HUDEP-2 (cell line): ENCODE measurements around the gene EPHB2.

Experiments
- DNase-seq, 76 experiments: peaks; one replicate each; lab custom pipeline; 2025; ENCODE audit not compliant: unreplicated experiment in 76 of 76; lab: John Stamatoyannopoulos, UW

The EPHB2 gene

GRCh38 chr1:22875841-22876240 is 165.2 kb downstream of the EPHB2 start:
- no peak for DNase-seq

GRCh38 chr1:22876359-22877111 is 165.9 kb downstream of the EPHB2 start:
- no peak for DNase-seq

GRCh38 chr1:22877112-22877915 is 166.7 kb downstream of the EPHB2 start:
- DNase-seq = no peak

- no peak for DNase-seq
Observed at GRCh38 chr1:22877980-22878379, 167.3 kb downstream of the EPHB2 start.

- no peak for DNase-seq
Observed at GRCh38 chr1:22878626-22879025, 168.0 kb downstream of the EPHB2 start.

- DNase-seq = no peak
Observed at GRCh38 chr1:22879445-22879844, 168.8 kb downstream of the EPHB2 start.

GRCh38 chr1:22880174-22880601 is 169.5 kb downstream of the EPHB2 start:
- DNase-seq = no peak

GRCh38 chr1:22883406-22883805 is 172.8 kb downstream of the EPHB2 start:
- no peak for DNase-seq

- no peak for DNase-seq
Observed at GRCh38 chr1:22884806-22885530, 174.3 kb downstream of the EPHB2 start.

- no peak for DNase-seq
Observed at GRCh38 chr1:22886211-22886610, 175.6 kb downstream of the EPHB2 start.

- DNase-seq = no peak
Observed at GRCh38 chr1:22887491-22887890, 176.9 kb downstream of the EPHB2 start.

GRCh38 chr1:22888320-22889075 is 177.9 kb downstream of the EPHB2 start:
- DNase-seq = no peak

GRCh38 chr1:22889213-22889827 is 178.7 kb downstream of the EPHB2 start:
- peak in 4 of 76 experiments; percentile 2 to 15 (median 6) for DNase-seq

- no peak for DNase-seq
Observed at GRCh38 chr1:22892789-22893188, 182.2 kb downstream of the EPHB2 start.

- no peak for DNase-seq
Observed at GRCh38 chr1:22893292-22893691, 182.7 kb downstream of the EPHB2 start.

- DNase-seq = no peak
Observed at GRCh38 chr1:22895357-22895756, 184.7 kb downstream of the EPHB2 start.

- no peak for DNase-seq
Observed at GRCh38 chr1:22896184-22896583, 185.5 kb downstream of the EPHB2 start.

GRCh38 chr1:22900451-22900850 is 189.8 kb downstream of the EPHB2 start:
- DNase-seq = no peak

GRCh38 chr1:22903113-22903512 is 192.5 kb downstream of the EPHB2 start:
- DNase-seq = no peak

- DNase-seq = no peak
Observed at GRCh38 chr1:22906968-22907367, 196.3 kb downstream of the EPHB2 start.
